Esophagus (tissue), 2 donors: ENCODE data around the gene PPARG. TPM values are rescaled to one million over a fixed set of nuclear protein-coding genes. Genes with fewer than 3 reads are reported as not detected.

Source experiments
- H3K27ac ChIP-seq, 2 donors: one replicate each; pipeline ENCODE4 v1.5.1; 2013; ENCODE audit warnings: low read depth in 2 of 2, mild to moderate bottlenecking in 2 of 2, inconsistent platforms in 1 of 2, low read length in 1 of 2, moderate library complexity in 1 of 2
- H3K27me3 ChIP-seq, 2 donors: one replicate each; pipeline ENCODE4 v1.6.1; 2013; ENCODE audit warnings: low read length in 2 of 2, control low read depth in 1 of 2, mild to moderate bottlenecking in 1 of 2; ENCODE audit not compliant: insufficient read depth in 2 of 2, control insufficient read depth in 1 of 2
- H3K36me3 ChIP-seq, 2 donors: one replicate each; pipeline ENCODE4 v1.6.1; 2013; ENCODE audit warnings: low read length in 1 of 2; ENCODE audit not compliant: control insufficient read depth in 2 of 2, insufficient read depth in 2 of 2
- H3K4me1 ChIP-seq, 2 donors: one replicate each; pipeline ENCODE4 v1.6.1; 2013; ENCODE audit warnings: low read length in 1 of 2; ENCODE audit not compliant: control insufficient read depth in 2 of 2, insufficient read depth in 2 of 2
- H3K4me3 ChIP-seq, 2 donors: one replicate each; pipeline ENCODE4 v1.5.1; 2013; ENCODE audit warnings: low read length in 2 of 2, mild to moderate bottlenecking in 2 of 2, low read depth in 1 of 2, moderate library complexity in 1 of 2
- H3K9me3 ChIP-seq, 2 donors: one replicate each; pipeline ENCODE4 v1.6.1; 2013; ENCODE audit warnings: mild to moderate bottlenecking in 2 of 2, low read depth in 1 of 2, low read length in 1 of 2, moderate library complexity in 1 of 2; ENCODE audit not compliant: control insufficient read depth in 2 of 2, insufficient read depth in 1 of 2
- WGBS, 2 donors: extraction: QIAGEN DNeasy Blood & Tissue Kit; methylation state at CpG; one replicate each; pipeline ENCODE4 v1.1.7; 2013; 5-methylcytosine and 5-hydroxymethylcytosine counted together
- polyA plus RNA-seq, 2 donors: library from polyadenylated mRNA; stranded (reverse); fragments of 200-250 nt; gene quantifications; one replicate each; pipeline ENCODE4 v1.2.3, GENCODE V29; 2013
- donor health status: healthy with polysubstance abuse.
- donor health status: Bipolar disorder and iron deficiency.

Gene PPARG
- polyA plus RNA-seq, 2 donors: 2.6 to 3.4 TPM

DNA sequence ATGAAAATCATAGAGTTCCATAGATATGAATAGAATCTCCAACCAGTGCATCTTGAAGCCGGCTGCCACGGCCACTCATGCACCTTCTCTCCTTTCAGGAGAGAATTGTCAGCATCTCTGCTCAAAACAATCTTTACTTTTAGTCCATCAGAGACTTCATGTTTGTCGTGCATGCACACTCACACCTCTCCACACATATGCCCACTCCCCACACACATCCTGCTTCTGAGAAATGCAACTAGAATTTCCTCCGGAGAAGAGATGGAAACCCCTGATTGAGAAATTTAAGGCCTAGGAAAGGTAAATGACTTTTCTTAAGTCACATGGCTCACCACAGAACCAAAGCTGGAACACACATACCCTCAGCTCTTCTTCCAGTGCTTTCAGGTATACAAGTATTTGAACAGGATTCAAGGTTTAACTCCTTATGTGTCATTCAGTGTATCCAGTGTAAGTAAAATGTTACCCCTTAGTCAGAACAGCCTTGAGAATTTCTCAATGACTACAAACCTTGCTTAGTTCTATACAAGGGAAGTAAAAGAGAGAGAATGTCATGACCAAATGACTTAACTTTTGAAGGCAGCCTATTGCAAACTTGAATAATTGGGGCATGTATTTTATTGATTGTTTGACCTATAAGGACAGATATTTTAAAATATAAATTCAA is 126.3 kb downstream of the PPARG start:
- H3K4me1 ChIP-seq: no peaks in the 10 kb centered on the region
- H3K9me3 ChIP-seq: no peaks in the 10 kb centered on the region
- no peak overlapping the region for H3K27ac ChIP-seq
- no peaks in the 10 kb centered on the region for H3K36me3 ChIP-seq
- no peak overlapping the region for H3K4me3 ChIP-seq
- H3K27me3 ChIP-seq: no peaks in the 10 kb centered on the region
- WGBS, 2 donors: 83 to 88% methylated on average over 4 of the region's 4 CpGs

DNA sequence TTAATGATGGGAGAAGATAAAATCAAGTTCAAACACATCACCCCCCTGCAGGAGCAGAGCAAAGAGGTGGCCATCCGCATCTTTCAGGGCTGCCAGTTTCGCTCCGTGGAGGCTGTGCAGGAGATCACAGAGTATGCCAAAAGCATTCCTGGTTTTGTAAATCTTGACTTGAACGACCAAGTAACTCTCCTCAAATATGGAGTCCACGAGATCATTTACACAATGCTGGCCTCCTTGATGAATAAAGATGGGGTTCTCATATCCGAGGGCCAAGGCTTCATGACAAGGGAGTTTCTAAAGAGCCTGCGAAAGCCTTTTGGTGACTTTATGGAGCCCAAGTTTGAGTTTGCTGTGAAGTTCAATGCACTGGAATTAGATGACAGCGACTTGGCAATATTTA is 127.9 kb downstream of the PPARG start:
- Histone ChIP-seq H3K27me3 (no peaks in the 10 kb centered on the region), H3K4me3 (no peak overlapping the region), H3K36me3 (no peaks in the 10 kb centered on the region), H3K9me3 (no peaks in the 10 kb centered on the region), H3K27ac (no peak overlapping the region), H3K4me1 (no peaks in the 10 kb centered on the region)
- 81 to 91% methylated on average over 8 of the region's 8 CpGs for WGBS, 2 donors

DNA sequence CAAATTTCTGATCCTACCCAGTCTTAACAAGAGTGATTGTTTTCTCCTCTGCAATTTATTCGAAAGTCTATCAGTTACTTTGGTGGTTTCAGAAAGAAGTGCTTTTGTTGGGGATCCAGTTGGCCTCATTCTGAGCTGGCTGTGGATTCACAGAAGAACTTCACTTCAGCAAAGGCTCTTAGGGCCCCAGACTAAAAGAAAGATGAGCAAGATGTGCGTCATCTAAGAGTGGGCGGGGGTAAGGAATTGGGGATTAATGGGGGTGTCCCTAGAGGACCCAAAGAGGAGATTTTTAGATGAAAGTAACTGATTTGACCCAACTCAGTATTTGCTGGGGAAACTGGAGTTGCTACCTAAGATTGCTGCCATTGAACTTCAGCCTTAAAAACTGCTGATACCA is 131.5 kb downstream of the PPARG start:
- WGBS, 2 donors: 85 to 87% methylated on average over 3 of the region's 3 CpGs
- no peak overlapping the region for H3K27ac ChIP-seq
- no peak overlapping the region for H3K4me3 ChIP-seq
- H3K4me1 ChIP-seq: no peaks in the 10 kb centered on the region
- H3K27me3 ChIP-seq: no peaks in the 10 kb centered on the region
- H3K9me3 ChIP-seq: no peaks in the 10 kb centered on the region
- no peaks in the 10 kb centered on the region for H3K36me3 ChIP-seq

DNA sequence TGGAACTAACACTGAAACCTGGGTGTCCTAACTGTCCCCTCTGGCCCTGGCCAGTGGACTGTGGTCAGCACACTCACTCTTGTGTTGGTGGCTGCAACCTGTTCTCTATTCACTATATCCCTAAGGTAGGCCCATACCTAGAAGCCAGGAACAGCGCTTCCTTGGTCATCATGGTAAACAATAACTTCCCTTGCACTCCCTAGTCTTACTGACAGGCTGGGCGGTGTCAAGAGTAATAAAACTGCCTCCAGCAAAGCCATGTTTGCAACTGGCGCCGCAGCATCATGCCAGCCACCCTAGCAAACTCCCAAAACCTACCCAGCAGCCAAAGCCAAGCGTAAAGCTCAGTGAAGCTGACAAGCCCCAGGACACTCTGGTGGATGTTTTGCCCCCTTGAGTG is 132.3 kb downstream of the PPARG start:
- Histone ChIP-seq H3K36me3 (no peaks in the 10 kb centered on the region), H3K4me3 (no peak overlapping the region), H3K27me3 (no peaks in the 10 kb centered on the region), H3K9me3 (no peaks in the 10 kb centered on the region), H3K27ac (no peak overlapping the region), H3K4me1 (no peaks in the 10 kb centered on the region)
- 91 to 93% methylated on average over 5 of the region's 5 CpGs for WGBS, 2 donors

DNA sequence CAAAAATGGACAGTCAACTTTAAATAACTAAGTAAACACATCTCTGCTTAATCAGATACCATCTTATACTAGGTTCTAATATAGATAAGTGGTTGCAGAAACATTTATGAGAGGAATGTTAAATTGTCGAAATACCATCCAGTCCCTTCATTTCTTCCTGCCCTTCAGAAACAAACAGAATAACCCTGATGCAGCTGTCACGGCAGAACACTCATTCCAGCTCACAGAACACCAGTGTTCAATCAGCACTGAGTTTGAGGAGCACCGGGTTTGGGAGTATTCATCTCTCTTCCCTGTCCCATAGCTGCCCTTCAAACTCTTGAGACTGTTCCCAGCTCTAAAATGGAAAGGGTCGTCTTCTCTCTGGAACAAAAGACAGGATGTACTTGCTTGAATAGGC is 134.3 kb downstream of the PPARG start:
- no peak overlapping the region for H3K27ac ChIP-seq
- H3K27me3 ChIP-seq: no peaks in the 10 kb centered on the region
- WGBS, 2 donors: 81 to 82% methylated on average over 4 of the region's 4 CpGs
- H3K4me3 ChIP-seq: no peak overlapping the region
- no peaks in the 10 kb centered on the region for H3K9me3 ChIP-seq
- H3K4me1 ChIP-seq: no peaks in the 10 kb centered on the region
- H3K36me3 ChIP-seq: no peaks in the 10 kb centered on the region

DNA sequence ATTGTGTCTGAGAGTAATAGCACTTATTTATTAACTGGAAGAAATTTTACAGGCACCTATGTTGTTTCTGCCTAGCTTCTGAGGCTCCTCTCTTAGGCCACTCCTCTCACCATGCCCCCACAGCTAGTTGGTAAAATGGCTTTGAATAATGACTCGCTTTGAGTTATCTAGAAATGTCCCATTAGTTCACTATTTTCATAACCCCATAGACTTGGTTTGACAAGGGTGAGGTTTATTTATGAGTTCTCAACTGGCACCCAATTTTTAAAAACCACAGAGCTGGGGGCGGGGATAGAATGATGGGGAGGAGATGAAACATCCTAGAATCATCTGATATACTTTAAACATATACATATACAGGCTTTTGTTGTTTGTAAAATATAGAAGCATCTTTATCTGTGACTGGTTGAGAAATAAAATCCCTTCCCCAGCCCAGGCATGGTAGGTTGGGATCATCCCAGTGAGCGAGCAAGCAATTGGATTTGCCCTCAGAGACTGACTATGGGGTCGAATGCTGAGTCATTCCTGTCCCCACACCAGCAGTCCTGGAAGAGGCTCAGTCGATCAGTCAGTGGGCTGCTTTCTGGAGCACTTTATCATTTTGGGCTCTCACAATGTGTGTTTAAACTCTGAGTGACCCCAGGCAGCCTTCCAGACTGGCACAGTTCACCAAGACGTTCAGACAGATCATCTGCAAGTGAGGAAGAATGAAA is 135.2 kb downstream of the PPARG start:
- no peak overlapping the region for H3K4me3 ChIP-seq
- WGBS, 2 donors: 46 to 53% methylated on average over 6 of the region's 6 CpGs
- no peak overlapping the region for H3K27ac ChIP-seq
- H3K27me3 ChIP-seq: no peaks in the 10 kb centered on the region
- H3K4me1 ChIP-seq: no peaks in the 10 kb centered on the region
- H3K9me3 ChIP-seq: no peaks in the 10 kb centered on the region
- H3K36me3 ChIP-seq: no peaks in the 10 kb centered on the region

DNA sequence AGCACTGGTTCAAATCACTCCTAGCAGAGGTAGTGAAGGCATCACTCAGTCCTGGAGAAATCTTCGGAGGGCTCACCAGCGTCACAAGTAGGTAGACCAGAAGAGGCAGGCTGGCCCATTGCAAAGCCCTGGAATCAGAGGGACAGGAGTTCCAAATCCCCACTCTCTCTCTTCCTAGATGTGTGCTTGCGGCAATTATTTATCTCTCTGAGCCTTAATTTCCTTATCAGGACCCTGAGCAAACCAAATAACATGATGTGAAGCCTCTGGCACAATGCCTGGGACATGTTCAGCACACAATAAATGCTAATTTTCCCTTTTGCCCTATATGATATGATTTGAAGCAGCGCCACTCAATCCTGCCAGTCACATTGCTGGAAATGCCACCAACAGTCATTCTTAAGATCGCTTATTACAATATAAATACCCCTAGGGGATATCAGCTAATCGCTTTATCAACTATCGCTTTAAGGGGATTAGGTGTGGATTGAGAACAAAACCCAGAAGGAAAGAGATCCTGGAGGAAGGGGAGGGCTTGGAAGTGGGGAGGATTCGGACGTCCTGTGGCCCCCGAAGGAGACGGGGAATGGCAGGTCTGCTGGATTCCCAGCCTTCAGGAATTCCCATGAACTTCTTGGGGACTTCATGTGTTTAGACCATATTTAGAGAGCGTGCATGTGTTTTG is 135.9 kb downstream of the PPARG start:
- no peaks in the 10 kb centered on the region for H3K36me3 ChIP-seq
- no peak overlapping the region for H3K4me3 ChIP-seq
- no peaks in the 10 kb centered on the region for H3K4me1 ChIP-seq
- no peaks in the 10 kb centered on the region for H3K27me3 ChIP-seq
- no peaks in the 10 kb centered on the region for H3K9me3 ChIP-seq
- 78 to 82% methylated on average over 12 of the region's 12 CpGs for WGBS, 2 donors
- H3K27ac ChIP-seq: no peak overlapping the region

DNA sequence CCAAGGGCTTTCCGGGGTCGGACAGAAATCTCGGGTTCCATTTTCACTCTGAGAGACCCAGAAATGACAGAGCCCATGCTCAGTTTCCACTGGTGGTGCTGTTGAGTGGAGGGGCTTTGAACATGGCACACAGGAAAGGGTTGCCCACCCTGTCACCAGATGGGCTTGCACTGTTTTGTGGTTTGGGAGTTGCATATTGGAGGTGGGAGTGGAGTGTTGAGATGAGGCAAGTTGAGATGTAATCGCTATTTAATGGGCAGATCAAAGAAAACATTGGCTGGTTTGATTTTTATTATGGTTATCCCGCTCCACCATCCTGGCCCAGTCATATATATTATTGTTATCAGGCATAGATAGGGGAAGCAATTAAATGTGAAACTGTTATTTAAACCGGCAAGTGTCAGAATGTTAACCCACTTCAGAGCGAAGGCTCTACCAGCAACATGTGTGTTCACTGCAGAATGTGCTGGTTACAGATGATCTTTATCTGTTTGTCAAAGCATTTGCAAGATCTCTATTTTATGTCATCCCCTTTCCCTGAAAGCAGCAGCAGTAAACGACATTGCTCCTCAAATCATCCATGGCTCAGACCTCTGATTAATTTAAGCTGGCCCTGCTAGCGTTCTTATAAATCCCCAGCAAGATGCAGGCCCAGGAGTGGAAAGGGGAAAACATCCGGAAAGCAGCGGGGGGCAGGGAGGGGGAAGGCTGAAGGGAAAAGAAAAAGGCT is 137.1 kb downstream of the PPARG start:
- Histone ChIP-seq H3K27me3 (no peaks in the 10 kb centered on the region), H3K27ac (no peak overlapping the region), H3K4me3 (no peak overlapping the region), H3K9me3 (no peaks in the 10 kb centered on the region), H3K4me1 (no peaks in the 10 kb centered on the region), H3K36me3 (no peaks in the 10 kb centered on the region)
- WGBS, 2 donors: 68 to 78% methylated on average over 11 of the region's 11 CpGs

DNA sequence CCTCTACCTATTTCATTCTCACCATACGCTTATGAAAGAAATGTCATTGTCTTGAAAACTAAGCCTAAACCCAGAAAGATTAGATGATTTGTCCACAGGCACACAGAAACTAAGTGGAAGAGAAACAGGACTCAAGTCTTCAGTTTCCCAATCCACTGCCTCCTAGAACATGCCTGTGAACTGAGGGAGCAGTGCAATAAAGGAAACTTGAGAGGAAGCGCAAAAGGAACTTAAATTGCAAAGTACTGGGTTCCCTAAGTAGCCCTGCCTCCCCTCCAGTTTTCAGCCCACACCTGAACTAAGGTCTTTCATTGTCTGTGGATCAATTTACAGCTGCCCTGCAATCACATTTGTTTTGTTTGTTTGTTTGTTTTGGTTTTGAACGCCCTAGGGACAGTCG is 138.7 kb downstream of the PPARG start:
- Histone ChIP-seq H3K27ac (no peak overlapping the region), H3K27me3 (no peaks in the 10 kb centered on the region), H3K4me1 (no peaks in the 10 kb centered on the region), H3K4me3 (no peak overlapping the region), H3K9me3 (no peaks in the 10 kb centered on the region), H3K36me3 (no peaks in the 10 kb centered on the region)
- 74 to 81% methylated on average over 4 of the region's 4 CpGs for WGBS, 2 donors
